ENCODE data around the gene VPS4B. TPM values are rescaled to one million over a fixed set of nuclear protein-coding genes. Genes with fewer than 3 reads are reported as not detected.

The VPS4B gene
- polyA plus RNA-seq = 56.0 TPM
- long read RNA-seq, donor 1, transcript VPS4B-201 (11 exons, 3,324 nt) = major isoform, 12 of 23 reads
- long read RNA-seq, donor 1, partial matches to known transcripts = 9 of 23 reads
- long read RNA-seq, donor 1, other reads (novel, unspliced or antisense) = 0 of 23 reads
- long read RNA-seq, donor 2, transcript VPS4B-207 (4 exons, 551 nt) = minor isoform, 7 of 48 reads
- long read RNA-seq, donor 2, transcript VPS4B-201 (11 exons, 3,324 nt) = major isoform, 18 of 48 reads
- long read RNA-seq, donor 2, partial matches to known transcripts = 22 of 48 reads
- long read RNA-seq, donor 2, other reads (novel, unspliced or antisense) = 0 of 48 reads
- long read RNA-seq, donor 3 = 0 reads
- long read RNA-seq, donor 4, partial matches to known transcripts = 0 of 4 reads
- long read RNA-seq, donor 4, other reads (novel, unspliced or antisense) = 0 of 4 reads
- long read RNA-seq, donor 5, transcript VPS4B-201 (11 exons, 3,324 nt) = major isoform, 6 of 16 reads
- long read RNA-seq, donor 5, partial matches to known transcripts = 7 of 16 reads
- long read RNA-seq, donor 5, other reads (novel, unspliced or antisense) = 0 of 16 reads
- long read RNA-seq, donor 6, transcript VPS4B-201 (11 exons, 3,324 nt) = major isoform, 14 of 26 reads
- long read RNA-seq, donor 6, partial matches to known transcripts = 12 of 26 reads
- long read RNA-seq, donor 6, other reads (novel, unspliced or antisense) = 0 of 26 reads
- long read RNA-seq, donor 7, partial matches to known transcripts = 9 of 16 reads
- long read RNA-seq, donor 7, other reads (novel, unspliced or antisense) = 0 of 16 reads
- long read RNA-seq, donor 8, transcript VPS4B-201 (11 exons, 3,324 nt) = major isoform, 8 of 52 reads
- long read RNA-seq, donor 8, partial matches to known transcripts = 40 of 52 reads
- long read RNA-seq, donor 8, other reads (novel, unspliced or antisense) = 0 of 52 reads
- long read RNA-seq, donor 9, transcript VPS4B-201 (11 exons, 3,324 nt) = major isoform, 6 of 26 reads
- long read RNA-seq, donor 9, partial matches to known transcripts = 18 of 26 reads
- long read RNA-seq, donor 9, other reads (novel, unspliced or antisense) = 0 of 26 reads
- long read RNA-seq, donor 10, transcript VPS4B-201 (11 exons, 3,324 nt) = major isoform, 10 of 35 reads
- long read RNA-seq, donor 10, partial matches to known transcripts = 24 of 35 reads
- long read RNA-seq, donor 10, other reads (novel, unspliced or antisense) = 0 of 35 reads
- long read RNA-seq, donor 11, transcript VPS4B-201 (11 exons, 3,324 nt) = major isoform, 8 of 21 reads
- long read RNA-seq, donor 11, partial matches to known transcripts = 13 of 21 reads
- long read RNA-seq, donor 11, other reads (novel, unspliced or antisense) = 0 of 21 reads

- peak; percentile 99 for DNase-seq
- Histone ChIP-seq H3K27me3 (ENCODE audit: control insufficient read depth, insufficient read depth, low read length) (no peaks in the 10 kb centered on the region), H3K36me3 (ENCODE audit: control insufficient read depth, insufficient read depth, low read length) (peaks cover 16% of the 10 kb centered on the region), H3K4me3 (ENCODE audit: low read length) (peak within 1 kb of the TSS; percentile 99), H3K4me1 (ENCODE audit: control insufficient read depth, insufficient read depth, low read length) (no peaks in the 10 kb centered on the region), H3K27ac (ENCODE audit: low read length) (peak within 1 kb of the TSS; percentile 95), H3K9me3 (ENCODE audit: control insufficient read depth, low read depth, low read length) (no peaks in the 10 kb centered on the region)
- WGBS (ENCODE audit: insufficient coverage, low lambda C conversion rate) = 0% methylated on average over 2 of the region's 58 CpGs
Observed at GRCh38 chr18:63422087-63422863, at the start of gene VPS4B. VPS4B (minus strand) TSS chr18:63422476; CDS start chr18:63422259, 217 bp downstream.

- no peaks in the 10 kb centered on the region for H3K27me3 ChIP-seq (ENCODE audit: control insufficient read depth, insufficient read depth, low read length)
- H3K36me3 ChIP-seq (ENCODE audit: control insufficient read depth, insufficient read depth, low read length) = no peaks in the 10 kb centered on the region
- no peak overlapping the region for H3K4me3 ChIP-seq (ENCODE audit: low read length)
- H3K4me1 ChIP-seq (ENCODE audit: control insufficient read depth, insufficient read depth, low read length) = no peaks in the 10 kb centered on the region
- no peak for DNase-seq
- no CpG with 5 or more reads among the region's 12 CpGs for WGBS (ENCODE audit: insufficient coverage, low lambda C conversion rate)
- no peak overlapping the region for H3K27ac ChIP-seq (ENCODE audit: low read length)
- H3K9me3 ChIP-seq (ENCODE audit: control insufficient read depth, low read depth, low read length) = no peaks in the 10 kb centered on the region
Observed at GRCh38 chr18:63470751-63471150, 48.5 kb upstream of the VPS4B start.

GRCh38 chr18:63468575-63468974 is 46.3 kb upstream of the VPS4B start:
- no peaks in the 10 kb centered on the region for H3K4me1 ChIP-seq (ENCODE audit: control insufficient read depth, insufficient read depth, low read length)
- no peaks in the 10 kb centered on the region for H3K36me3 ChIP-seq (ENCODE audit: control insufficient read depth, insufficient read depth, low read length)
- DNase-seq = no peak
- WGBS (ENCODE audit: insufficient coverage, low lambda C conversion rate) = no CpG with 5 or more reads among the region's 3 CpGs
- no peak overlapping the region for H3K4me3 ChIP-seq (ENCODE audit: low read length)
- H3K9me3 ChIP-seq (ENCODE audit: control insufficient read depth, low read depth, low read length) = no peaks in the 10 kb centered on the region
- H3K27me3 ChIP-seq (ENCODE audit: control insufficient read depth, insufficient read depth, low read length) = no peaks in the 10 kb centered on the region
- H3K27ac ChIP-seq (ENCODE audit: low read length) = no peak overlapping the region

- Histone ChIP-seq H3K27me3 (ENCODE audit: control insufficient read depth, insufficient read depth, low read length) (no peaks in the 10 kb centered on the region), H3K27ac (ENCODE audit: low read length) (no peak overlapping the region), H3K9me3 (ENCODE audit: control insufficient read depth, low read depth, low read length) (no peaks in the 10 kb centered on the region), H3K4me1 (ENCODE audit: control insufficient read depth, insufficient read depth, low read length) (no peaks in the 10 kb centered on the region), H3K36me3 (ENCODE audit: control insufficient read depth, insufficient read depth, low read length) (no peaks in the 10 kb centered on the region), H3K4me3 (ENCODE audit: low read length) (no peak overlapping the region)
- WGBS (ENCODE audit: insufficient coverage, low lambda C conversion rate) = no CpG with 5 or more reads among the region's 4 CpGs
- no peak for DNase-seq
Observed at GRCh38 chr18:63467699-63468098, 45.4 kb upstream of the VPS4B start.

GRCh38 chr18:63465059-63465458 is 42.8 kb upstream of the VPS4B start:
- Histone ChIP-seq H3K9me3 (ENCODE audit: control insufficient read depth, low read depth, low read length) (no peaks in the 10 kb centered on the region), H3K27ac (ENCODE audit: low read length) (no peak overlapping the region), H3K4me3 (ENCODE audit: low read length) (no peak overlapping the region), H3K4me1 (ENCODE audit: control insufficient read depth, insufficient read depth, low read length) (no peaks in the 10 kb centered on the region), H3K27me3 (ENCODE audit: control insufficient read depth, insufficient read depth, low read length) (no peaks in the 10 kb centered on the region), H3K36me3 (ENCODE audit: control insufficient read depth, insufficient read depth, low read length) (no peaks in the 10 kb centered on the region)
- no peak for DNase-seq
- no CpG with 5 or more reads among the region's 2 CpGs for WGBS (ENCODE audit: insufficient coverage, low lambda C conversion rate)

- H3K4me3 ChIP-seq (ENCODE audit: low read length) = no peak overlapping the region
- no peak for DNase-seq
- WGBS (ENCODE audit: insufficient coverage, low lambda C conversion rate) = 75% methylated on average over 1 of the region's 2 CpGs
- no peaks in the 10 kb centered on the region for H3K36me3 ChIP-seq (ENCODE audit: control insufficient read depth, insufficient read depth, low read length)
- no peaks in the 10 kb centered on the region for H3K4me1 ChIP-seq (ENCODE audit: control insufficient read depth, insufficient read depth, low read length)
- H3K27me3 ChIP-seq (ENCODE audit: control insufficient read depth, insufficient read depth, low read length) = no peaks in the 10 kb centered on the region
- H3K27ac ChIP-seq (ENCODE audit: low read length) = no peak overlapping the region
- no peaks in the 10 kb centered on the region for H3K9me3 ChIP-seq (ENCODE audit: control insufficient read depth, low read depth, low read length)
Observed at GRCh38 chr18:63464434-63464833, 42.2 kb upstream of the VPS4B start.

GRCh38 chr18:63460414-63460813 is 38.1 kb upstream of the VPS4B start:
- no peak overlapping the region for H3K27ac ChIP-seq (ENCODE audit: low read length)
- H3K36me3 ChIP-seq (ENCODE audit: control insufficient read depth, insufficient read depth, low read length) = no peaks in the 10 kb centered on the region
- no peak for DNase-seq
- WGBS (ENCODE audit: insufficient coverage, low lambda C conversion rate) = no CpG with 5 or more reads among the region's 1 CpG
- no peak overlapping the region for H3K4me3 ChIP-seq (ENCODE audit: low read length)
- H3K9me3 ChIP-seq (ENCODE audit: control insufficient read depth, low read depth, low read length) = no peaks in the 10 kb centered on the region
- no peaks in the 10 kb centered on the region for H3K27me3 ChIP-seq (ENCODE audit: control insufficient read depth, insufficient read depth, low read length)
- H3K4me1 ChIP-seq (ENCODE audit: control insufficient read depth, insufficient read depth, low read length) = no peaks in the 10 kb centered on the region

- Histone ChIP-seq H3K4me1 (ENCODE audit: control insufficient read depth, insufficient read depth, low read length) (peaks cover 18% of the 10 kb centered on the region), H3K36me3 (ENCODE audit: control insufficient read depth, insufficient read depth, low read length) (no peaks in the 10 kb centered on the region), H3K4me3 (ENCODE audit: low read length) (no peak overlapping the region), H3K27ac (ENCODE audit: low read length) (no peak overlapping the region), H3K9me3 (ENCODE audit: control insufficient read depth, low read depth, low read length) (no peaks in the 10 kb centered on the region), H3K27me3 (ENCODE audit: control insufficient read depth, insufficient read depth, low read length) (no peaks in the 10 kb centered on the region)
- no peak for DNase-seq
- WGBS (ENCODE audit: insufficient coverage, low lambda C conversion rate) = no CpG with 5 or more reads among the region's 6 CpGs
Observed at GRCh38 chr18:63457977-63458376, 35.7 kb upstream of the VPS4B start.

- Histone ChIP-seq H3K4me3 (ENCODE audit: low read length) (no peak overlapping the region), H3K9me3 (ENCODE audit: control insufficient read depth, low read depth, low read length) (no peaks in the 10 kb centered on the region), H3K4me1 (ENCODE audit: control insufficient read depth, insufficient read depth, low read length) (peaks cover 31% of the 10 kb centered on the region), H3K27me3 (ENCODE audit: control insufficient read depth, insufficient read depth, low read length) (no peaks in the 10 kb centered on the region), H3K27ac (ENCODE audit: low read length) (no peak overlapping the region), H3K36me3 (ENCODE audit: control insufficient read depth, insufficient read depth, low read length) (no peaks in the 10 kb centered on the region)
- DNase-seq = no peak
- 33% methylated on average over 4 of the region's 8 CpGs for WGBS (ENCODE audit: insufficient coverage, low lambda C conversion rate)
Observed at GRCh38 chr18:63454497-63454896, 32.2 kb upstream of the VPS4B start.
